Stimulated activated CD4-positive, alpha-beta T cell treated with anti-CD3 and anti-CD28 coated beads, Interleukin-1b, Interleukin-23, amount 100 ng/mL, for 48 hours (primary cell): ENCODE measurements around the gene MGST1.

Source experiments
- DNase-seq: peaks from one replicate; pipeline ENCODE4 v3.0.0-alpha.2; 2020

MGST1 gene, protein sequence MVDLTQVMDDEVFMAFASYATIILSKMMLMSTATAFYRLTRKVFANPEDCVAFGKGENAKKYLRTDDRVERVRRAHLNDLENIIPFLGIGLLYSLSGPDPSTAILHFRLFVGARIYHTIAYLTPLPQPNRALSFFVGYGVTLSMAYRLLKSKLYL

DNA sequence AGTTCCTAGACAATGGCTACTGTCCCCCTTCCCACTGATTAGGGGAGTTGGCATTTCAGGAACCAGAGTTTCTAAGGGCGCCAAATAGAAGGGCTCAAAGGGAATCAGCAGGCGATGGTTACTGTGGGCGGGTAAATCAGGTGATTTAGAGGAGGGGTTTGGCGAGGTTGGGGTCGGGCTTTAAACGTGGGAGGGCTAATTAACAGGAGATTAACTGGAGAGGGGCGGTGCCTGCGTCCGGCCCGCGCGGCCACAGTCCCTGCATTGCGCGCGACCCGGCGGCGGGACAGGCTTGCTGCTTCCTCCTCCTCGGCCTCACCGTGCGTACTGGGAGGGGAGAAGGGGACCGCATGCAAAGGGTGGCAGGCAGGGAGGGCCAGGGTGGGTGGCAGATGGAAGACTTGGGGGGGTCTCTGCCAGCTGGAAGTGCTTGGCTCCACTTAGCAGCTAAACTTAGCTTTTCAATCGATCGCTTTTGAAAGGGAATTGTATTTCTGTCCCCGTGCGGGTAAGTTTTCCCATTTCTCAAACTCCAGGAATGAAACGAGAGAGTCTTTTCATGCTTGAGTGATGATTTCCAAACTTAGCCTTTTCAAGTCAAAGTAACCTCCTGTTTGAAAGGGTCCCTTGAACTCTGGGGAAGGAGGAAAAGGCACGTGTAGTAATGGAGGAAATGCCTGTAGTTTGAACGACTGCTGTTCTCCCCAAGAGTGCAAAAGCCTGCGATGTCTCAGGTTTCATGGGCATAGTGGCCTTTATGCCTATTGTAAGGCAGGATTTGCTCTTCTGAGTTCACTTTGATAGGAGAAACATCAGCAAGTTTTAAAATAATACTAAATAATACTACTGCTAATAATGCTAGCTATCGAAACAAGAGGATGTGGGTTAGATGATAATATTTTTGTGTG is at the start of gene MGST1:
Gene MGST1, plus strand, starts transcription at position 255 of the 908 bp plus-strand sequence. CDS start 6,608 bp downstream, outside the sequence.
- no peak for DNase-seq

GRCh38 chr12:16299403-16299802 is 48.0 kb upstream of the MGST1 start:
- DNase-seq: no peak

DNA sequence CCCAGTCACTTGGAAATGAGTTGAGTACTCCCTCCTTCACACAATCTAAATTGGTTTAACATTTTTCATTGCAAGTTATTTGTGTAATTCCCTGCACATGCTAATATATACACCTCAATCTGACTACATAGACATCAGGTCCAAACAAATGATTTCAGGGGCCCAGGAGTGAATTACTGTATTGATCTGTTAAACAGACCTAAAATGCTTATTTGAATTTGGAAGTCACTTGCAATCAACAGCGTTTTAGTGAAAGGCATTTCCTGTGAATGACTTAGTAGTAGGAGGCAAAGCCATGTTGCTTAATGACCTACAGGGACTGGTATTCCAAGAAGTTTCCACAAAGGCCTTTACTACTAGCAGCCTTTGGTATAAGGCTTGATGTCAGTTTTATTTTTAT is 47.3 kb upstream of the MGST1 start:
- no peak for DNase-seq

DNA sequence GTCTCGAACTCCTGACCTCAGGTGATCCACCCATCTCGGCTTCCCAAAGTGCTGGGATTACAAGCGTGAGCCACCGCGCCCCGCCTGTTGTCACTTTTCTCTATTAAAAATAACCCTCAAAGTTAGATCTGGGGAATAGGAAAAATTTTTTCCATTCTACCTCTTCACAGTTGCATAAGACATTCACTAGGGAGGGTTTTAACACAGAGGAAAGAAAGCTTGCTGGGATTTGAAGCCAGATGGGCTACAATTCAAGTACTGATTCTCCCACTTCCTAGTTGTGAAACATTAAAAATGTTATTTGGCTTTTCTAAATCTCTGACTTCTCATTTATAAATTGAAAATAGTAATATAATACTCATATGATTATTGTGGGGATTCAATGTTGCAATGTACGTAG is 46.7 kb upstream of the MGST1 start:
- DNase-seq: no peak

DNA sequence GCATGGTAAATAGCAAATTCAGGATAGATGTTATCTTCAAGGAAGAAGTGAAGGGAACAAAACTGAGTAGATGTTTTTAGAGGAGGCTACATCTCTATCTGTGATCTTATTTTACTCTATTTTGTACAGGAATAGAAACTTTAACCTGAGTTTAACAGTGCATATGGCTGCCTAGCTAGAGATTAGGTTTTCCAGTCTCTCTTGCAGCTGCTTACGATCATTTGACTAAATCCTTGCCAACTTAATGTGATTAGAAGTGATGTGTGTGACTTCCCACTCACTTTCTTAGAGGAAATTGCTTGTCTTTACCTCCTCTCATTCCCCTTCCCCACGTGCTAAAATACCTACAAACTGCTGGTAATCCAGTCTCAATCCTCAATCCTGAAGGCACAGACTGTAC is 43.5 kb upstream of the MGST1 start:
- no peak for DNase-seq

GRCh38 chr12:16307856-16308475 is 39.5 kb upstream of the MGST1 start:
- no peak for DNase-seq

DNA sequence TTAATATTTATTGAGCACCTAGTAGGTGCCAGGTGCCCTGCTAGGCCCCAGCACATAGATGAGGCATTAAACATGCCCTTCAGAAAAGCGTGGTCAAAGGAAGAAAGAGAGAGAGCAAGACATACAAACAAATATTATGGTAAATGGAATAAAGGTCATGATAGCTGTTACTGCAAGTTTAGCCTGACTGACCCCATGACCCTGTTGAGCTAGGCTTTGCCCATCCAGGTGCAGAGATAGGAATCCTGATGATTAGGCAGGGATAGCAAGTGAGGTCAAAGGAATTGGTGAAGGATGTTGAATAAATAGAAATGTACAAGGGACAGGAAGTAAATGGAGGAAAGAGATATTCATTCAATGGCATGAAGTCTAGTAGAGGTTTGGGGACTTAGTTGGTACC is 36.5 kb upstream of the MGST1 start:
- no peak for DNase-seq

DNA sequence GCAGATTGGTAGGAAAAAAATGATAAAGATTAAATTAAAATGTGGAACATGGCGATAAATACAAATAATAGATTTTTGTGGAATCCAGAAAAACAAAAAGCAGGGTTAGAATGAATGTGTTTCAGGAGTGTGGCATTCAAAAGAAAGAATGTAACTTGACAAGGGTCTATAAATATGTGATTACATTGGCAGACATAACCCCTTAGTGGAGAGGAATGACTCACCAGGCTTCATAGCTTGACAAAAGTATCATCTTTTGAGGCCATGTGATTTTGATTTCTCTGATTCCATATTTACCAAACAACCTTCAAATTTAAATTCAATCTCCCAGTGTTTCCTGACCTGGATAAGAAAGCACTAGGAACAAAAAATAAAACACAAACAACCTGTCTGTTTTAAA is 24.4 kb upstream of the MGST1 start:
- no peak for DNase-seq

- DNase-seq: no peak
Measured at GRCh38 chr12:16323638-16324037, 23.8 kb upstream of the MGST1 start.

DNA sequence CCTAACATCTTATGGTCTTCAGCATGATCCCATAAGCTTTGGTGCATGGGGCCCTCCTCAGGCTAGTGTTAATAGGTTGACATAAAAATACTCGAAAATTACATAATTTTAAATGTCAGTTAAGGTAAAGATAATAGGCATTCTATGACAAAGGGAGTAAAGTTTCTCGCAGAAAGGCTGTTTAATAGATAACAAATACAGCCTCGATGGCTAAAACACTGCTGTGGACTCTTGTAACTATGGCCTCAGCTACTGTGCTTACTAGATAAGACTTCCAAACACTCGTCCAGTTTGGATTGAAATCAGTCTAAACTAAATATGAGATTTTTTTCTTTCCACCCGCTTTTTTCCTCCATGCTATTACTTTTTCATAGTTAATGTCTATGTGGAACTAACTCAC is 23.2 kb upstream of the MGST1 start:
- DNase-seq: no peak

DNA sequence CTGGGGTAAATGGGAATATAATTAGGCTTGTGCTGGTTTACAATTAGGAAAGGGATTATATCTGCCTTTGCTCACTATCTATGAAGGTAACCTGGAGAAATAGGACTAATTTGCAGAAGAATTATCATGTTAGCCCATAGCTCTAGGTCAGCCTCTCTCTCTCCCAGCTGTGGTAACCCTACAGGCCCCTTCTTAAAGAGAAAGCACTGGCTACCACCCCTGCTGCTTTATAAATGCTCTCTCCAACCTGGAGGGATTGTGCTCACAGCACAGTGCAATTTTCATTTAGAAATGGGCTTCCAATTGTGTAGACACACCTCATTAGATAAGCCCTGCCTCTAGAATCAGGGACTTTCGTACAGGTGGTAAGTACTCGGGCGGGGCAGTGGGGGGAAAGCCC is 22.7 kb upstream of the MGST1 start:
- no peak for DNase-seq

GRCh38 chr12:16325426-16325825 is 22.0 kb upstream of the MGST1 start:
- DNase-seq: no peak

DNA sequence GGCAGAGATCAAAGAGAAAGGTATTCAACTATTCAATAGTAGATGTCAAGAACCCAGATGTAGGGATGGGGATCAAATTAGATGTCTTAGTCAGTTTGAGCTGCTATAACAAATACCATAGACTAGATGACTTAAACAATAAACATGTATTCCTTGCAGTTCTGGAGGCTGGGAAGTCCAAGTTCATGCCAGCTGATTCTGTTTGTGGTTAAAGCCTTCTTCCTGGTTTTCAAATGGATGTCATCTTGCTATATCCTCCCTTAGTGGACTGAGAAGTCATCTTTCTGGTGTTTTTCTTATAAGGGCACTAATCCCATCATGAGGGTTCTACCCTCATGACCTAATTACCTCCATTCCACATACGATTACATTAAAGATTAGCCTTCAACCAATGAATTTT is 19.5 kb upstream of the MGST1 start:
- DNase-seq: no peak

DNA sequence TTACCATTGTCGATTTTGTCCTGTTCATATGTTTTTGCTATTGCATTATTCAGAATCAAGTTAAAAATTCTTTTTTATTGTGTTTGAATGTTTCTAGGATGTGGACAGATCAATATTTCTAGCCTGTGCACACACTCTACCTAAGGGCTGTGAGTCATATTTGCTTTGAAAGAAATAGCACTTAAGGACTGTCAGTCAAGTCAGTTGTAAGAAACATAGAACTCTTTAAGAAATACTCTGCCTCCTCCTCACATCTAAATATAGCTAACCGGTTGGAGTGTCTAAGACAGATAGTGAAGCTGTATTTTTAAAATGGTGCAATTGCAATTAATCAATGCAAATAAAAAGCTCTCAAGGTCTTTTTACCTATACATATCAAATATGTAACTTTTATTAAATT is 17.9 kb upstream of the MGST1 start:
- DNase-seq: no peak

- DNase-seq: no peak
Measured at GRCh38 chr12:16330560-16330959, 16.9 kb upstream of the MGST1 start.

- DNase-seq: no peak
Measured at GRCh38 chr12:16331998-16332397, 15.4 kb upstream of the MGST1 start.

GRCh38 chr12:16335838-16336237 is 11.6 kb upstream of the MGST1 start:
- DNase-seq: no peak

- no peak for DNase-seq
Measured at GRCh38 chr12:16344269-16344668, 3.2 kb upstream of the MGST1 start.

DNA sequence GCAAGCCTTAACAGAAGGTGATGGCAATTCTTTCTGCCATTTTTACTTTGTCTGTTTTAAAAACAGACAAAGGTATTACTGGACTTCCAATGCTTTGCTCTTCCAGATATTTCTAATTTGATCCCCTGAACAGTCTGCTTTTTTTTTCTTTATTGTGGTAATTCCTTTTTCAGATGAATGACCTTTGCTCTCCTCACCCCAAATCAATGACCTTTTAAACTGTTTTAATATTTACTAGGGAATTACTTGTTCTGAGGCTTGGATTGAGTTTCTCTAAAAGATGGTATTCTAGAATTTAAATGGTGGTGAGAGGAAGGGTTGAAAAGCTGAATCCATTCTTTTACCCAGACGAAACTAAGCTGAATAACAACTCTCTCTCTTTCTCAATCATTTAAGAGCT is 2.3 kb upstream of the MGST1 start:
- no peak for DNase-seq

DNA sequence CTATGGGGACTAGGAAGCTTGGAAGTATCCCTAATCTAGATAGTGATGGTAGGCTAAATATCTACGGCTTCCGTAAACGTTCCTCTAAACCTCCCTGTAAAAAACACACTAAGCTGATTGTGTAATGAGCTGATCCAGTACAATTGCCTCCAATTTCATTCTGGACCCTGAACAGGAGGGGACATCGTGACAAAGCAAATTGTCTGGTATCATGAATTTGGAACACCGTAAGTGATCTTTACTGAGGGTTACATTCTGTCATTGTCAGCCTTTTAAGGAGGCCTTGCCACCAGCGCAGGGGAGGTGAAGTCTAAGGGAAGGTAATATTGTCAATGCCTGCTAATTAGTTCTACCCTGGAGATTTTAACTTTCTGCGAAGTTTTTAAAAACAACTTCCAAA is 487 bp upstream of the MGST1 start:
- DNase-seq: no peak

DNA sequence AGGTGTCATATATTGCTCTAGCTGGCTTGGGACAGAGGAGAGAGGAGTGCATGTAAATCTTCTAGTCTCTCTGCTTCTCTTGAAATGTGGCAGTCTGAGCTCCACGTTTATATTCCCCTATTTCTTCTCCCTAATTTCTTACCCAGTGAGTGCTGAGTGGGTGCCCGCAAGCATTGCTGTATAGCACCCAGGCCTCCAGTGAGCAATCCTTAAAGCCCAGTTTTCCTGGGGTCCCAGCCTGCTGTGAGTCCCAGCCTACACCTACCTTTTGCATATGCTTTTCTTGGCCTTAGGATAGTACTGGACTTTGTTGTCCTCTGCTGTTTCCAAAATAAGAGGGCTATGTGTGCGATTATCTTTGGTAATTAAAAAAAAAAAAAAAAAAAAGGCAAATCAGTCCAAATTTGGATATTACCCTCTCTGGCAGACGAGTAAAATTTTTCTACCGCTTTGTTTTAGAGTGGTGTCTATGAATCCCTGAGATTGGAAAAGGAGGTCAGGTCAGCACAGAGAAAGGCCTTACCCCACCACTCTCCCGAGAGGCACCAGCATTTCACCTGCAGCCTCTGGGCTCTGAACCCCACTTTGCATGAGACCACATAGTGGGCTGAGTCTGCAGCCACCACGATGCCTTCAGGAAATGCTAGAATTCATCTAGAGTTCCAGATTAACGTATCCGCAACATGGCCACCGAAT is 1.1 kb downstream of the MGST1 start:
- no peak for DNase-seq

- DNase-seq: no peak
Measured at GRCh38 chr12:16349131-16349460, 1.7 kb downstream of the MGST1 start.

- no peak for DNase-seq
Measured at GRCh38 chr12:16350682-16351081, 3.2 kb downstream of the MGST1 start.

DNA sequence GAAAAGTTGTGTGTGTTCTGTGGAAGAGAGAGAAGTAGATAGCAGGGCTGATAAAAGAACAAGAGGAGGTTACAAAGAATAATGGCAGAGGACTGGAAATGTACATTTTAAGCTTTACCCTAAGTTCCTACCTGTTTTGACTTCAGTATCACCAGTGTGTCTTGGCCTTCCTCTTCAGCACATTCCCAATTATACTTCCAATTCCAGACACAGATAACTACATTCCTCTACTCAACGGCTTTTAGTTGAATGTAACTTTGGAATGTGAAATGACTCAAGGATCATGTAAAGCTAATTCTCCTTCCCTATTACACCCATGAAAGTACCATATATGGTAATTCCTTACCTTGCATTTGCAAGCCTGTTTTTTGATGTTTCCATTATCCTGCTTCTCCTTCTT is 5.0 kb downstream of the MGST1 start:
- no peak for DNase-seq
